DND-41 (cell line): ENCODE results near the gene NFKB1.

Experiments used
- EZH2 ChIP-seq: IDR thresholded peaks from 3 replicates; pipeline ENCODE4 v1.6.1; 2012; ENCODE audit warnings: borderline replicate concordance, low read depth, mild to moderate bottlenecking, moderate library complexity, low read length, inconsistent platforms; ENCODE audit not compliant: severe bottlenecking
- TF ChIP-seq, protein P1 (sequence below): IDR thresholded peaks from 2 replicates; pipeline ENCODE4 v1.5.1; 2012; ENCODE audit warnings: borderline replicate concordance, low read length, moderate library complexity, mild to moderate bottlenecking; ENCODE audit not compliant: poor library complexity, severe bottlenecking; ENCODE audit errors: extremely low read depth

DNA sequence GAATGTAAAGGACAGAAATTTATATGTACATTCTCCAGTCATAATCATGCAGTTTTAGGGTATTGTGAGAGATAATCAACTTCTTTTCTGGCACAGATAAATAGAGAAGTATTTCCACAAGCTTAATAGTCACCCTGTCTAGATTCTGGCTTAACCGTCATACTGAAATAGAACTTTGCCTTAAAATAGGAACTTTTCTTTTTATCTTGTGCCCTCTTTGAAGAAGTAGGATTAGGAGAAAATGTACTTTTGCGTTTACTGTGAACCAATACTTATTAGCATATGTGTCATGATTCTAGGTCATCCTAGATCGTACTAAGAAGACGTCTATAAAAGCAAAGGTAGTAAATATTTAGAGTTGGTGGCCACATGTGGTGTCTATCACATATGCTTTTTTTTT, 95.4 kb downstream of the NFKB1 start:
- TF ChIP-seq, protein P1, sequence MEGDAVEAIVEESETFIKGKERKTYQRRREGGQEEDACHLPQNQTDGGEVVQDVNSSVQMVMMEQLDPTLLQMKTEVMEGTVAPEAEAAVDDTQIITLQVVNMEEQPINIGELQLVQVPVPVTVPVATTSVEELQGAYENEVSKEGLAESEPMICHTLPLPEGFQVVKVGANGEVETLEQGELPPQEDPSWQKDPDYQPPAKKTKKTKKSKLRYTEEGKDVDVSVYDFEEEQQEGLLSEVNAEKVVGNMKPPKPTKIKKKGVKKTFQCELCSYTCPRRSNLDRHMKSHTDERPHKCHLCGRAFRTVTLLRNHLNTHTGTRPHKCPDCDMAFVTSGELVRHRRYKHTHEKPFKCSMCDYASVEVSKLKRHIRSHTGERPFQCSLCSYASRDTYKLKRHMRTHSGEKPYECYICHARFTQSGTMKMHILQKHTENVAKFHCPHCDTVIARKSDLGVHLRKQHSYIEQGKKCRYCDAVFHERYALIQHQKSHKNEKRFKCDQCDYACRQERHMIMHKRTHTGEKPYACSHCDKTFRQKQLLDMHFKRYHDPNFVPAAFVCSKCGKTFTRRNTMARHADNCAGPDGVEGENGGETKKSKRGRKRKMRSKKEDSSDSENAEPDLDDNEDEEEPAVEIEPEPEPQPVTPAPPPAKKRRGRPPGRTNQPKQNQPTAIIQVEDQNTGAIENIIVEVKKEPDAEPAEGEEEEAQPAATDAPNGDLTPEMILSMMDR, result no peak
- no peak for TF ChIP-seq EZH2
